ENCODE results near the gene KMT2E. TPM values are rescaled to one million over a fixed set of nuclear protein-coding genes. Genes with fewer than 3 reads are reported as not detected.

Gene KMT2E
- total RNA-seq, 1 donor from 2014 or later, result 107 TPM

- no peak for DNase-seq (ENCODE audit: low spot score, unreplicated experiment)
- peaks cover 11% of the 10 kb centered on the region for H3K36me3 Mint-ChIP-seq (ENCODE audit: insufficient read depth)
- H3K27ac Mint-ChIP-seq, result no peak overlapping the region
- H3K27me3 Mint-ChIP-seq, result no peaks in the 10 kb centered on the region
- no peaks in the 10 kb centered on the region for H3K9me3 Mint-ChIP-seq (ENCODE audit: low read depth)
- H3K4me3 Mint-ChIP-seq (ENCODE audit: low read depth), result no peak overlapping the region
- TF ChIP-seq CTCF (IDR thresholded peaks at IDR 0.05; ENCODE audit: unreplicated experiment), result no peak
- peaks cover 2% of the 10 kb centered on the region for H3K4me1 Mint-ChIP-seq (ENCODE audit: low read depth)
These were observed 117.1 kb downstream of the KMT2E start for GRCh38 chr7:105131033-105131656.

- DNase-seq (ENCODE audit: low spot score, unreplicated experiment), result no peak
- no peak for TF ChIP-seq CTCF (IDR thresholded peaks at IDR 0.05; ENCODE audit: unreplicated experiment)
These were observed 117.9 kb downstream of the KMT2E start for GRCh38 chr7:105131890-105132289.

GRCh38 chr7:105132335-105132734, 118.3 kb downstream of the KMT2E start:
- TF ChIP-seq CTCF (IDR thresholded peaks at IDR 0.05; ENCODE audit: unreplicated experiment), result no peak
- no peak overlapping the region for H3K4me3 Mint-ChIP-seq (ENCODE audit: low read depth)
- peaks cover 10% of the 10 kb centered on the region for H3K36me3 Mint-ChIP-seq (ENCODE audit: insufficient read depth)
- no peak for DNase-seq (ENCODE audit: low spot score, unreplicated experiment)
- no peaks in the 10 kb centered on the region for H3K9me3 Mint-ChIP-seq (ENCODE audit: low read depth)
- no peak overlapping the region for H3K27ac Mint-ChIP-seq
- peaks cover 4% of the 10 kb centered on the region for H3K4me1 Mint-ChIP-seq (ENCODE audit: low read depth)
- H3K27me3 Mint-ChIP-seq, result no peaks in the 10 kb centered on the region

More at GRCh38 chr7:105131890-105132289, 117.9 kb downstream of the KMT2E start:
- Mint-ChIP-seq H3K36me3 (ENCODE audit: insufficient read depth) (peaks cover 10% of the 10 kb centered on the region), H3K4me1 (ENCODE audit: low read depth) (peaks cover 4% of the 10 kb centered on the region), H3K27me3 (no peaks in the 10 kb centered on the region), H3K27ac (peak overlapping the region; percentile 39), H3K4me3 (ENCODE audit: low read depth) (no peak overlapping the region), H3K9me3 (ENCODE audit: low read depth) (no peaks in the 10 kb centered on the region)

- no peak overlapping the region for H3K27ac Mint-ChIP-seq
- H3K36me3 Mint-ChIP-seq (ENCODE audit: insufficient read depth), result peaks cover 11% of the 10 kb centered on the region
- no peaks in the 10 kb centered on the region for H3K9me3 Mint-ChIP-seq (ENCODE audit: low read depth)
- no peaks in the 10 kb centered on the region for H3K27me3 Mint-ChIP-seq
- H3K4me1 Mint-ChIP-seq (ENCODE audit: low read depth), result peaks cover 4% of the 10 kb centered on the region
- H3K4me3 Mint-ChIP-seq (ENCODE audit: low read depth), result no peak overlapping the region
- DNase-seq (ENCODE audit: low spot score, unreplicated experiment), result no peak
- TF ChIP-seq CTCF (IDR thresholded peaks at IDR 0.05; ENCODE audit: unreplicated experiment), result no peak
These were observed 118.8 kb downstream of the KMT2E start for GRCh38 chr7:105132835-105133234.

GRCh38 chr7:105133358-105133757, 119.4 kb downstream of the KMT2E start:
- peaks cover 14% of the 10 kb centered on the region for H3K36me3 Mint-ChIP-seq (ENCODE audit: insufficient read depth)
- no peak overlapping the region for H3K4me3 Mint-ChIP-seq (ENCODE audit: low read depth)
- TF ChIP-seq CTCF (IDR thresholded peaks at IDR 0.05; ENCODE audit: unreplicated experiment), result no peak
- DNase-seq (ENCODE audit: low spot score, unreplicated experiment), result no peak
- H3K27ac Mint-ChIP-seq, result peak overlapping the region; percentile 29
- peaks cover 4% of the 10 kb centered on the region for H3K4me1 Mint-ChIP-seq (ENCODE audit: low read depth)
- H3K9me3 Mint-ChIP-seq (ENCODE audit: low read depth), result no peaks in the 10 kb centered on the region
- H3K27me3 Mint-ChIP-seq, result no peaks in the 10 kb centered on the region
